Effector CD8-positive, alpha-beta T cell (primary cell): ENCODE data around the gene ABCA6.
"Not testable (repeated sequence)": the region's sequence is repeated elsewhere in the genome, so short reads cannot be mapped to it uniquely, and the experiment has no call there.

ENCODE experiments used
- DNase-seq: peaks from one replicate; lab custom pipeline; 2025; lab: John Stamatoyannopoulos, UW
- total RNA-seq, 4 experiments: gene quantifications; one replicate each; lab custom pipeline; 2026; lab: John Stamatoyannopoulos, UW

The ABCA6 gene
- total RNA-seq = 0.71 to 1.7 (median 1.4) reads per million in 4 experiments

- DNase-seq = no peak
These were observed at the start of gene ABCA6 for GRCh38 chr17:69141431-69142174. ABCA6 (minus strand) TSS chr17:69141895; CDS start chr17:69140703, 1,192 bp downstream.

- no peak for DNase-seq
These were observed 47.1 kb upstream of the ABCA6 start for GRCh38 chr17:69188796-69189195.

- DNase-seq = no peak
These were observed 46.4 kb upstream of the ABCA6 start for GRCh38 chr17:69188064-69188463.

- DNase-seq = no peak
These were observed 45.6 kb upstream of the ABCA6 start for GRCh38 chr17:69187294-69187693.

- no peak for DNase-seq
These were observed 37.7 kb upstream of the ABCA6 start for GRCh38 chr17:69179227-69179952.

GRCh38 chr17:69176457-69176795 is 34.7 kb upstream of the ABCA6 start:
- DNase-seq = no peak

GRCh38 chr17:69175625-69176456 is 34.1 kb upstream of the ABCA6 start:
- DNase-seq = no peak

- DNase-seq = no peak
These were observed 33.5 kb upstream of the ABCA6 start for GRCh38 chr17:69175262-69175624.

GRCh38 chr17:69173118-69173517 is 31.4 kb upstream of the ABCA6 start:
- no peak for DNase-seq

- DNase-seq = no peak
These were observed 28.7 kb upstream of the ABCA6 start for GRCh38 chr17:69170377-69170776.

GRCh38 chr17:69168642-69169041 is 26.9 kb upstream of the ABCA6 start:
- DNase-seq = not testable (repeated sequence)

- no peak for DNase-seq
These were observed 25.3 kb upstream of the ABCA6 start for GRCh38 chr17:69166957-69167356.

GRCh38 chr17:69164206-69164605 is 22.5 kb upstream of the ABCA6 start:
- no peak for DNase-seq

- DNase-seq = no peak
These were observed 17.7 kb upstream of the ABCA6 start for GRCh38 chr17:69159418-69159817.

- DNase-seq = no peak
These were observed 12.6 kb upstream of the ABCA6 start for GRCh38 chr17:69154267-69154666.

GRCh38 chr17:69150333-69150732 is 8.6 kb upstream of the ABCA6 start:
- no peak for DNase-seq

GRCh38 chr17:69147460-69147859 is 5.8 kb upstream of the ABCA6 start:
- no peak for DNase-seq

GRCh38 chr17:69144331-69145255 is 2.9 kb upstream of the ABCA6 start:
- no peak for DNase-seq

- DNase-seq = no peak
These were observed 2.1 kb upstream of the ABCA6 start for GRCh38 chr17:69143683-69144231.

- DNase-seq = no peak
These were observed 1.5 kb upstream of the ABCA6 start for GRCh38 chr17:69143151-69143550.

- DNase-seq = no peak
These were observed 594 bp upstream of the ABCA6 start for GRCh38 chr17:69142175-69142802.
